Uterus (tissue), 4 donors: ENCODE data around the gene ZNF362. TPM values are rescaled to one million over a fixed set of nuclear protein-coding genes. Genes with fewer than 3 reads are reported as not detected.
A peak's percentile ranks its signal among the peaks of the same experiment; 100 is the strongest.

Experiments
- DNase-seq, 2 donors: peaks; one replicate each; pipeline ENCODE4 v3.0.0-alpha.2; 2019 to 2020
- H3K27ac ChIP-seq, 2 donors: fragments of 200-600 bp; sonication (generic); 1 replicate in 1 of 2; 2 replicates in 1 of 2; pipeline ENCODE4 v1.5.1; 2016 to 2018
- H3K27me3 ChIP-seq, 2 donors: fragments of 200-600 bp; sonication (generic); one replicate each; pipeline ENCODE4 v1.5.1; 2018 to 2019; ENCODE audit warnings: control low read depth in 1 of 2
- H3K36me3 ChIP-seq, 2 donors: fragments of 200-600 bp; sonication (generic); one replicate each; pipeline ENCODE4 v1.5.1; 2019; ENCODE audit warnings: control low read depth in 1 of 2
- H3K4me1 ChIP-seq, 2 donors: fragments of 200-600 bp; sonication (generic); one replicate each; pipeline ENCODE4 v1.5.1; 2018 to 2019; ENCODE audit warnings: control low read depth in 1 of 2
- H3K4me3 ChIP-seq, 2 donors: fragments of 200-600 bp; sonication (generic); 1 replicate in 1 of 2; 2 replicates in 1 of 2; pipeline ENCODE4 v1.5.1; 2018 to 2019; ENCODE audit warnings: mild to moderate bottlenecking in 1 of 2
- H3K9me3 ChIP-seq, 2 donors: fragments of 200-600 bp; sonication (generic); one replicate each; pipeline ENCODE4 v1.5.1; 2019; ENCODE audit warnings: control low read depth in 1 of 2
- CTCF ChIP-seq, 4 experiments: fragments of 200-600 bp in 2 of 4; fragments of 450-650 bp in 2 of 4; sonication (generic) in 2 of 4; IDR thresholded peaks; one replicate each; pipeline ENCODE4 v1.5.1; 2016 to 2019; ENCODE audit warnings: antibody characterized with exemption in 4 of 4, mild to moderate bottlenecking in 2 of 4, moderate library complexity in 1 of 4
- POLR2A ChIP-seq, 2 donors: fragments of 450-650 bp; IDR thresholded peaks; one replicate each; pipeline ENCODE4 v1.6.1; 2016; ENCODE audit warnings: antibody characterized with exemption in 2 of 2, mild to moderate bottlenecking in 1 of 2, moderate library complexity in 1 of 2
- intact Hi-C: fragments of 100-400 bp; cut with DNase I; formaldehyde crosslinking; loops from one replicate; pipeline ENCODE4 v1.15.1; 2023; ENCODE audit warnings: low total_unique reads
- total RNA-seq, 4 donors: library from RNA; depleted of rRNA in 3 of 4; stranded (reverse); fragments of >200 nt in 3 of 4; gene quantifications; one replicate each; pipeline versions ENCODE4 v1.1.0 to v1.2.4, GENCODE V29; 2014 to 2023
- donor health status: DM: yes; HTN: yes; CAD: no.

The ZNF362 gene
- total RNA-seq, 4 donors from 2014 or later = 9.2 to 45.3 (median 25.8) TPM

- Histone ChIP-seq H3K27ac (peak overlapping the region; percentile 49 to 93), H3K36me3 (no peaks in the 10 kb centered on the region), H3K27me3 (no peaks in the 10 kb centered on the region), H3K4me1 (peaks cover 0 to 13% of the 10 kb centered on the region in 2 donors), H3K4me3 (no peak overlapping the region), H3K9me3 (no peaks in the 10 kb centered on the region)
- DNase-seq = no peak
- TF ChIP-seq CTCF (IDR thresholded peaks at IDR 0.05) (no peak), POLR2A (IDR thresholded peaks at IDR 0.05) (no peak)
- intact Hi-C loops = no loop called here
These were observed 146 bp upstream of the ZNF362 start for GRCh38 chr1:33256221-33256470.

GRCh38 chr1:33257207-33257771, 997 bp downstream of the ZNF362 start:
- Histone ChIP-seq H3K27me3 (no peaks in the 10 kb centered on the region), H3K9me3 (no peaks in the 10 kb centered on the region), H3K27ac (peak overlapping the region; percentile 47 to 93), H3K4me3 (peak overlapping the region; percentile 56 to 57), H3K4me1 (peaks cover 0 to 13% of the 10 kb centered on the region in 2 donors), H3K36me3 (no peaks in the 10 kb centered on the region)
- TF ChIP-seq POLR2A (IDR thresholded peaks at IDR 0.05) = no peak
- TF ChIP-seq CTCF (IDR thresholded peaks at IDR 0.05) = no peak
- intact Hi-C loops = no loop called here
- no peak for DNase-seq

GRCh38 chr1:33257772-33258712, 1.8 kb downstream of the ZNF362 start:
- peaks cover 0 to 13% of the 10 kb centered on the region in 2 donors for H3K4me1 ChIP-seq
- no peaks in the 10 kb centered on the region for H3K36me3 ChIP-seq
- intact Hi-C loops = no loop called here
- TF ChIP-seq POLR2A (IDR thresholded peaks at IDR 0.05) (no peak), CTCF (IDR thresholded peaks at IDR 0.05) (no peak)
- peak overlapping the region; percentile 47 to 93 for H3K27ac ChIP-seq
- H3K27me3 ChIP-seq = no peaks in the 10 kb centered on the region
- no peaks in the 10 kb centered on the region for H3K9me3 ChIP-seq
- no peak for DNase-seq
- H3K4me3 ChIP-seq = peak overlapping the region; percentile 56 to 57

GRCh38 chr1:33258788-33259274, 2.5 kb downstream of the ZNF362 start:
- Histone ChIP-seq H3K27me3 (no peaks in the 10 kb centered on the region), H3K4me3 (no peak overlapping the region), H3K36me3 (no peaks in the 10 kb centered on the region), H3K27ac (no peak overlapping the region), H3K4me1 (peaks cover 0 to 13% of the 10 kb centered on the region in 2 donors), H3K9me3 (no peaks in the 10 kb centered on the region)
- TF ChIP-seq POLR2A (IDR thresholded peaks at IDR 0.05) (no peak), CTCF (IDR thresholded peaks at IDR 0.05) (no peak)
- no peak for DNase-seq
- intact Hi-C loops = no loop called here

- Histone ChIP-seq H3K4me3 (no peak overlapping the region), H3K36me3 (no peaks in the 10 kb centered on the region), H3K27me3 (no peaks in the 10 kb centered on the region), H3K9me3 (no peaks in the 10 kb centered on the region), H3K4me1 (peaks cover 0 to 13% of the 10 kb centered on the region in 2 donors), H3K27ac (no peak overlapping the region)
- intact Hi-C loops = no loop called here
- no peak for DNase-seq
- no peak for TF ChIP-seq POLR2A (IDR thresholded peaks at IDR 0.05)
- TF ChIP-seq CTCF (IDR thresholded peaks at IDR 0.05) = no peak
These were observed 3.6 kb downstream of the ZNF362 start for GRCh38 chr1:33259879-33260278.
